A673 (cell line): Measurements from ENCODE around the gene EPHB2.

Experiments
- EZH2 ChIP-seq: fragments of 200-600 bp; sonication (generic); IDR thresholded peaks from 2 replicates; pipeline ENCODE4 v1.6.1; 2017; ENCODE audit warnings: borderline replicate concordance, low read depth, mild to moderate bottlenecking, mixed read lengths, antibody characterized with exemption, low read length; ENCODE audit not compliant: poor library complexity, severe bottlenecking
- TF ChIP-seq, protein P1 (sequence below): fragments of 300-800, 200-600 bp; sonication (generic); conservative IDR thresholded peaks from 2 replicates; pipeline ENCODE4 v1.5.1; 2017; ENCODE audit warnings: low read depth, mild to moderate bottlenecking, antibody characterized with exemption, low read length, moderate library complexity, mixed read lengths

DNA sequence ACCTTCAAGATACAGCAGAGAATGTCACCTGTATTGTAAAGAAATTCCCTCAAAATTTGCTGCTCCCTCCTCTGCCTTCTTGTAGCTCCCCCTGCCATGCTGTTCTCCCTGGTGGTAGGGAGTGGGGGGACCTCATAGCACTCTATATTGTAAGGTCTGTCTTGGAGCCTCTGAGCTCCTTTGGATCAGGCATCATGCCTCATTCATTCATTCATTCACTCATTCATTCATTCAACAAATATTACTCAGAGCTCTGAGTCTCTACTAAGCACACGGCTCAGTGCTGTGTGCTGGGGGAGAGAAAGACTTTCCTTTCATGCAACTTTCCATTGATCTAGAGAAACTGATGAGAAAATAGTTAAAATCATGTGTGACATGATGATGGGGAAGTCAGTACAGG, 27.1 kb upstream of the EPHB2 start:
- TF ChIP-seq EZH2 = no peak
- TF ChIP-seq, protein P1, sequence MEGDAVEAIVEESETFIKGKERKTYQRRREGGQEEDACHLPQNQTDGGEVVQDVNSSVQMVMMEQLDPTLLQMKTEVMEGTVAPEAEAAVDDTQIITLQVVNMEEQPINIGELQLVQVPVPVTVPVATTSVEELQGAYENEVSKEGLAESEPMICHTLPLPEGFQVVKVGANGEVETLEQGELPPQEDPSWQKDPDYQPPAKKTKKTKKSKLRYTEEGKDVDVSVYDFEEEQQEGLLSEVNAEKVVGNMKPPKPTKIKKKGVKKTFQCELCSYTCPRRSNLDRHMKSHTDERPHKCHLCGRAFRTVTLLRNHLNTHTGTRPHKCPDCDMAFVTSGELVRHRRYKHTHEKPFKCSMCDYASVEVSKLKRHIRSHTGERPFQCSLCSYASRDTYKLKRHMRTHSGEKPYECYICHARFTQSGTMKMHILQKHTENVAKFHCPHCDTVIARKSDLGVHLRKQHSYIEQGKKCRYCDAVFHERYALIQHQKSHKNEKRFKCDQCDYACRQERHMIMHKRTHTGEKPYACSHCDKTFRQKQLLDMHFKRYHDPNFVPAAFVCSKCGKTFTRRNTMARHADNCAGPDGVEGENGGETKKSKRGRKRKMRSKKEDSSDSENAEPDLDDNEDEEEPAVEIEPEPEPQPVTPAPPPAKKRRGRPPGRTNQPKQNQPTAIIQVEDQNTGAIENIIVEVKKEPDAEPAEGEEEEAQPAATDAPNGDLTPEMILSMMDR = no peak
